ENCODE results near the gene ZNF469.
"Not testable (repeated sequence)": the region's sequence is repeated elsewhere in the genome, so short reads cannot be mapped to it uniquely, and the experiment has no call there.

Gene ZNF469

DNA sequence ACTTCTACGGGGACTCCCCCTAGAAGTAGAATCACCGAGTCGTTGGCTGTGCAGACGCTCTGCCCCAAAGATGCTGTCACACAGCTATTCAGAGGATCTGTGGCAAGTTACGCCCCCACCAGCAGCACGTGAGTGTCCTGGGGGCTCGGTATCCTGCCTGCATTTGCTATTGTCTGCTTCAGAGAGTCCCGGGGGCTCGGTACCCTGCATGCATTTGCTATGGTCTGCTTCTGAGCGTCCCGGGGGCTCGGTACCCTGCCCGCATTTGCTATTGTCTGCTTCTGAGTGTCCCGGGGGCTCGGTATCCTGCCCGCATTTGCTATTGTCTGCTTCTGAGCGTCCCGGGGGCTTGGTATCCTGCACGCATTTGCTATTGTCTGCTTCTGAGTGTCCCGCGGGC lies 23.8 kb upstream of the ZNF469 start:
- DNase-seq = no peak

DNA sequence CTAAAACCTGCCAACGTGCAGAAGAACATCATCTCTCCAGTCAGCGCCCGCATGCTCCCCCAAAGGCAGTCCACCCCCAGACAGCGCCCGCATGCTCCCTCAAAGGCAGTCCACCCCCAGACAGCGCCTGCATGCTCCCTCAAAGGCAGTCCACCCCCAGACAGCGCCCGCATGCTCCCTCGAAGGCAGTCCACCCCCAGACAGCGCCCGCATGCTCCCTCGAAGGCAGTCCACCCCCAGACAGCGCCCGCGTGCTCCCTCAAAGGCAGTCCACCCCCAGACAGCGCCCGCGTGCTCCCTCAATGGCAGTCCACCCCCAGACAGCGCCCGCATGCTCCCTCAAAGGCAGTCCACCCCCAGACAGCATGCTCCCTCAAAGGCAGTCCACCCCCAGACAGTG lies 22.4 kb upstream of the ZNF469 start:
- DNase-seq = not testable (repeated sequence)

DNA sequence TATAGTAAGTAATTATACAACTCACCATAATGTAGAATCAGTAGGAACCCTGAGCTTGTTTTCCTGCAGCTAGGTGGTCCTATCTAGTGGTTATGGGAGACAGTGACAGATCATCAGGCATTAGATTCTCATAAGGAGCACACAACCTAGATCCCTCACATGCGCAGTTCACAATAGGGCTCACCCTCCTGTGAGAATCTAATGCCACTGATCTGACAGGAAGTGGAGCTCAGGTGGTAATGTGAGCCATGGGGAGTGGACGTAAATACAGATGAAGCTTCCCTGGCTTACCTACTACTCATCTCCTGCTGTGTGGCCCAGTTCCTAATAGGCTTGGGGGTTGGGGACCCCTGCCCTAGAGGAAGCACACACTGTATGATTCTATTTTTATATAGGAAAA lies 21.8 kb upstream of the ZNF469 start:
- DNase-seq = no peak

GRCh38 chr16:88361775-88362174 lies 21.0 kb upstream of the ZNF469 start:
- no peak for DNase-seq

GRCh38 chr16:88363239-88363891 lies 19.4 kb upstream of the ZNF469 start:
- no peak for DNase-seq

DNA sequence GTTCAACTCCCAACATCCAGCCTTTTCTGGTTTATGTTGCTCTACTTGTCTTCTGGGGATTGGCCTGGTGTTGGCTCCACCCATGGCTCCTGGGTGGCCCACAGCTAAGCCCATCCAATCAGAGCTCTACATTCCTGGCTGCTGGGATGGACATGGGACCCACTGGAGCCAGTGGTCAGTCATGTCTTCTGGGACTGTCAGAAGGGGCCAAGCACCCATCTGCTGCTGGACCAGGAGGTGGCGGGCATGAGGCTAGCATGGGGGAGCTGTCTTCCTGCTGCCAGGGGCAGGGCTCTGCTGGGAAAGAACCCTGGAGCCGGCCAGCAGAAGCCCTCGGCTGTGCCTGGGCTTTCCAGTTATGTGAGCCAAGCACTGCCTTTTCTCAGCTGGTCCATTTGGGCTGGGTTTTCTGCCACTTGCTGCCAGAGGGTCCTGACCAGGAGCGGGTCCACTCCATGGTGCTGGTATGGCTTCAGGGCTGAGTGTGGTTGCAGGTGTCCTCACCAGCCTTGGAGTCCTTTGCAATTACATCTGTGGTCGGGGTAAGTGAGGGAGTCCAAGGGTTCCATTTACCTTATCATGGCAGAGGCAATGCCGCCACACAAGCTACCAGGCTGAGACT lies 17.4 kb upstream of the ZNF469 start:
- no peak for DNase-seq

DNA sequence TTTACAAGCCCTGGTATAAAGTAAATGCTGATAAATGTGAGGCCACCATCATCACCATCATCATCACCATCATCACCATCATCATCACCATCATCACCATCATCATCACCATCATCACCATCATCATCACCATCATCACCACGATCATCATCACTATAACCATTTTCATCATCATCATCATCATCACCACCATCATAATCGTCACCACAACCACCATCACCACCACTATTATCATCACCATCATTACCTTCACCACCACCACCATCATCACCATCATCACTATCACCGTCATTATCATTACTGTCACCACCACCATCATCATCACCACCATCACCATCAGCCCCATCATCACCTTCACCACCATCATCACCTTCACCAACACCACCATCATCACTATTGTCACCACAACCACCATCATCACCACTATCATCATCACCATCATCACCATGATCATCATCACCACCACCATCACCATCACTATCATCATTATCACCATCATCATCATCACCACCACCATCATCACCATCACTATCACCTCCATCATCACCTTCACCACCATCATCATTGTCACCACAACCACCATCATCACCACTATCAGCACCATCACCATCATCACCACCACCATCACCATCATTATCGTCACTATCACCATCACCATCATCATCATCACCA lies 16.6 kb upstream of the ZNF469 start:
- no peak for DNase-seq

- DNase-seq = no peak
Measured at GRCh38 chr16:88366704-88367047, 16.1 kb upstream of the ZNF469 start.

GRCh38 chr16:88367560-88367959 lies 15.2 kb upstream of the ZNF469 start:
- no peak for DNase-seq

DNA sequence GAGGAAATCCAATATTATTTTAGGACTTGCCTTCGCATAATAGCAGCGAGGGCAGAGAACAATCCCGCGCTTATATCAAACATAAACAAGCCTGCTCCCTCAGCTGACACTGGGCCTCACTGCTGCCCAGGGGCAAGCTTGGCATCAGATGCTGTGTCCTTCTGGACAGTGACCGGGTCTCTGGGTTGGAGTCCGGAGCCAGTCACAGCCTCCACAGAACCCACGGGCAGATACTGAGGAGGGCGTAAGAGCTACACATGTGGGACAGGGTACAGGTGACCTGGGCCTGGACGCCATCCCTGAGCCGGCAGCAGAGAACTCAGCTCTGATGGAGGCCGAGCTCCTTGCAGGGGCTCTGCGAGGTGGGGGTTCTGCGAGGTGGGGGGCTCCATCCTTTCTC lies 14.7 kb upstream of the ZNF469 start:
- DNase-seq = no peak

GRCh38 chr16:88368994-88369393 lies 13.8 kb upstream of the ZNF469 start:
- DNase-seq = no peak

DNA sequence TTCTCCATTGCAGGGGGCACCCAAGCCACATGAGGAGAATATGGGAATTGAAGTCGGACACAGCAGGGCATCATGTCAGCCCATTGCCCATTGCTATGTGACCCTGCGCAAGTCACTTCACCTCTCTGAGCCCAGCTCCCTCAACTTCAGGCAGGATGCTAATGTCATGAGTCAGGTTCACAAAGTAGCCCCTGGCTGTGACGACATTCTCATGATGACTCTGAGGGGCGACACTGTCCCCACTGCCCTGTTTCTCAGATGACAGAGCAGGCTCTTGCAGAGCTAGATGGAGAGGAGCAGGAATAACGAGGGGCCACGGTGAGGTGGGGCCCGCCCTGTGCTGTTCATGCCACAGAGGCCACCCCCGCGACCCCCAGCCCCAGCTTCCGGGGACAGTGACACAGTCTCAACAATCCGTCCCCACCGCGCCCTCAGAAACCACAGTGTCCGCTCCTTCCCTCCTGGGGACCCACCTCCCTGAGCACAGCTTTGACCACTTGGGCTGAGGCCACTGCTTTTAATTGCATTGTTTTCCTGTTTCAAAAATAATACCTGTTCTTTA lies 13.2 kb upstream of the ZNF469 start:
- DNase-seq = no peak

DNA sequence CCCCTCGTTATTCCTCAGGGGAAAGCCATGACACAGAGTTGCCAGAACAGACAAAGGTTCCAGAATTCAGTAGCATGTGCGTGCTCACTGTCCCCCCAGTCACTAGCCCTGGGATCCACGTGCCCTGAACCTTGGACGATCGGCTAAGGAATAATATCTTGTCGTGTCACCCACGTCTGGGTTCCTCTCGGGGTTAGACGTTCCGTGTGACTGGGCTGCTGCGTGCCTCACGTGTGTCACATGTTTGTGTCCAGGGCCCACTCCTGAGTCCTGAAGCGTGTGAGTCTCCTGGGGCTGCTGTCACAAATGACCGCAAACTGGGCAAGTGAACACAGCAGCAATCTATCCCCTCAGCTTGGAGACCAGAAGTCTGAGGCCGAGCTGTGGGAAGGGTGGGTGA lies 12.4 kb upstream of the ZNF469 start:
- no peak for DNase-seq

GRCh38 chr16:88372522-88372921 lies 10.2 kb upstream of the ZNF469 start:
- no peak for DNase-seq

- DNase-seq = no peak
Measured at GRCh38 chr16:88373211-88373610, 9.5 kb upstream of the ZNF469 start.

- DNase-seq = no peak
Measured at GRCh38 chr16:88373927-88374492, 8.7 kb upstream of the ZNF469 start.

DNA sequence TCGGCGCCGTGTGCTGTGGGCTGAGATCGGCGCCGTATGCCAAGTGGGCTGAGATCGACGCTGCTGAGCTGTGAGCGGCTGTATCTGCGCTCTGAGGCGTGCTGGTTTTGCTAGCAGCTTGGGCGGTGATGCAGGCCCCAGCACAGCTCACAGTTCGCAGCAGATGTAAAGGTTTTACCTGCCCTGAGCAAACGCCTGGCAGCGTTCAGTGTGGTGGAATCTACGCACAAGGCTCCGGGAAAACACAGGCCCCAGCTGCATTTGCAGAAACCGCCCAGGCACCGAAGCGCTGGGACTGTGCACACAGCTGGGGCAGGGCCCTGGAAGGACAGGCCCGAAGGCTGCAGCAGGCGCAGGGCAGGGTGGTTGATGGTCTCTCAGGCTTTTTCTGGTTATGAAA lies 8.0 kb upstream of the ZNF469 start:
- no peak for DNase-seq

- no peak for DNase-seq
Measured at GRCh38 chr16:88375236-88375975, 7.4 kb upstream of the ZNF469 start.

DNA sequence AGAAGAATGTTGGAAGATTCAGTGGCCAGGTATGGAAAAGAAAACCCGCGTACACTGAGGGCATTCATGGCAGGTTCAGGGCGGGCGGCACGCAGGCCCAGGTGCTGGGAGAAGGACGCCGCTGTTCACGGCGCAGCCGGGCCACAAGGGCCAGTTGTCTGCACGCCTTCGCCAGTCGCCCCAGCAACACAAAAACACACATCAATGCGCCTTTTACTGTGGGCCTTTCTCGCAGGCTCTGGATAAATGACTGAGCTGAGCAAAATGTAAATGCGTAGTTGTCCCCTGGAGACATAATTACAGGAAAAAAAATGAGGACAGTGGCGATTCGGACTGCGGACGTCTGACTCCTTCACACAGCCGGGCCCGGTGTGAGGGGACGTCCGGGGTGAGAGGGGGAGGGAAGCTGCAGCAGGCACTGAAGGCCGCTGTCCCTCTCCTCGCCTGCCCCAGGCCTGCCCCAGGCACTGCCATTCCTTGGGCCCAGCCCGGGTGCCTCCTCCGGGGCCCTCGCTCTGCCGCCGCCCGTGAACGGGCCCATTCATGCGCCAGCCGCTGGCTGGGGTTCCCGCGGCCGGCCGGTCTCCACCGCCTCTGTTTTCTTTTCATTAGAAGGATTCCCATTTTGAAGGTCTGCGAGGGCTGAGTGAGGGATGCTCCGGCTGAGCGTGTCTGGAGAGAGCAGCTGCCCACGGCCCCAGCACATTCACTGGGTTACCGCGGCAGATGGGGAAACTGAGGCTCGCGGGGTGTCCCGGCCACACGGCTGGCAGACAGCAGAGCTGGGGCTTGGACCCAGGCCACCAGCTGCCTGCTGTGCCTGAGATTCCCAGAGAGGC lies 6.5 kb upstream of the ZNF469 start:
- DNase-seq = no peak

DNA sequence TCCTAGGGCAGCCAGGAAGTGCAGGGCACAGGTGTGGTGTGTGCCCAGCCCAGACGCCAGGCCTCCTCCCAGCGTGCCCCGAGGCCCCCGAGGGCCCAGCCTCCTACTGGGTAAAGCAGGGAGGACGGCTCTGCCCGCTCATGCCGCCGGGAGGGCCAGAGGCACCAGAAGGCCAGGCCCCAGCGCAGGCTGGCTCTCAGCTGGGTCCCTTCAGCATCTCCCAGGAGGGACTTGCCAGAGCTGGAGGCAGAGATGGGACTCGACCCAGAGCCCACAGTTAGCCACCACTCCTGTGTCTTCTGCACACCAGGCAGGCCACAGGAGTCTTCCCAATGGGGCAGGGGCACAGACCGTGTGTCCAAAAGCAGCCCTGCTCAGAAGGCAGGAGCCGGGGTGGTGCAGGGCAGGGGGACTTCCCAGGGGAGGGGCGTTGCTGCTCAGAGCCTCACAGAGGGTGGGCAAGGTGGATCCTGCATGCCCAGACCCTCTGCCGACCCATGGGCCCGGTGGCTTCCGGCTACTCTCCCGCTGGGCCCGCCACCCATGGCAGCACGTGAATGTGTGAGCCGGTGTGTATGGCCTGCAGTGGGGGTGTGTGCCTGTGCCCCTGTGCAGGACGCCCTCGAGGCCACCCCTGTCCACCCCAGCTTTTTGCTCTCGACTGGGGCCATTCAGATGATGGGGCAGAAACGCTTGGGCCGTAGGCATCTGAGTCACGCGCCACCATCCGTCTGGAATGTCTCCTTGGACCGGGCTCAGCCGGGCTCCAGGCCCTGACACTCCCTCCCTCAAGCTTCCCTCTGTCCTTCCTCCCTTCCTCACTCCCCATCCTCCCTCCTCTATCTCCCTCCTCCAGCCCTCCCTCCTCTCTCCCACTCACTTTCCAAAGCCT lies 5.7 kb upstream of the ZNF469 start:
- DNase-seq = no peak

- DNase-seq = no peak
Measured at GRCh38 chr16:88377961-88378360, 4.8 kb upstream of the ZNF469 start.
